GM23248 (cell line): ENCODE data around the gene CEMIP.

ENCODE experiments used
- EZH2 ChIP-seq: fragments of 200-600 bp; sonication (generic); IDR thresholded peaks from 2 replicates; pipeline ENCODE4 v1.6.1; 2018; ENCODE audit warnings: antibody characterized with exemption, mild to moderate bottlenecking; ENCODE audit not compliant: insufficient read depth, poor library complexity, severe bottlenecking
- EZH2phosphoT487 ChIP-seq: fragments of 200-600 bp; sonication (generic); IDR thresholded peaks from 2 replicates; pipeline ENCODE4 v1.6.1; 2018; ENCODE audit warnings: antibody characterized with exemption, moderate library complexity, mild to moderate bottlenecking, low read depth; ENCODE audit not compliant: insufficient read depth

GRCh38 chr15:80912673-80913072 lies 133.5 kb downstream of the CEMIP start:
- TF ChIP-seq EZH2 (no peak), EZH2phosphoT487 (no peak)
